GM06990 (cell line): ENCODE results near the gene KCNH5.

Experiments
- DNase-seq: peaks from one replicate; pipeline ENCODE4 v3.0.0-alpha.2; 2011; ENCODE audit not compliant: insufficient read length; ENCODE audit errors: extremely low read depth
- H3K27me3 ChIP-seq: replicated peaks from 2 replicates; pipeline ENCODE4 v1.6.0; 2011; ENCODE audit warnings: low read length; ENCODE audit not compliant: control insufficient read depth, insufficient read depth
- H3K36me3 ChIP-seq: 2 replicates; pipeline ENCODE4 v1.5.1; 2011; ENCODE audit warnings: low read length; ENCODE audit not compliant: control insufficient read depth, insufficient read depth
- H3K4me3 ChIP-seq: replicated peaks from 2 replicates; pipeline ENCODE4 v1.5.1; 2011; ENCODE audit warnings: low read depth, mild to moderate bottlenecking, control low read depth, low read length
- CTCF ChIP-seq: IDR thresholded peaks from 2 replicates; pipeline ENCODE4 v1.5.1; 2011; ENCODE audit warnings: low read length, control low read depth, mild to moderate bottlenecking, inconsistent platforms; ENCODE audit not compliant: insufficient read depth, poor library complexity, severe bottlenecking

Gene KCNH5

DNA sequence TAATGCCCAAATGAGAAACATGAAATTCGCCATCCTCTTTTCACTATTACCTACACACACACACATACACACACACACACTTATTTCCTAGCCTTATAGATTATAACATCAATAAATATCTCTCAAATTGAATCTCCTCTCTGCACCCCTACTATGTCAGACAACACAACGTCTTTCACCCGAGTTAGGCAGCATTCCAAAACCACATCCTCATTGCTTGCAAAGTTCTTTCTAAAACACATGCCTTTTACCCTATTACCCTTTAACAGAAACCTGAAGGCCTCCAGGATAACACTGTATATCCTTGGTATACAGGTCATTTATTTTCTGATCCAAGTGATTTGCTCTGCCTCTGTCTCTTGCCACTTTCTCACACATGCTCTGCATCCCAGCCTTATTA lies 56.3 kb downstream of the KCNH5 start:
- no peak for DNase-seq

GRCh38 chr14:62983821-62984220 lies 61.4 kb downstream of the KCNH5 start:
- Histone ChIP-seq H3K4me3 (no peak overlapping the region), H3K36me3 (no peaks in the 10 kb centered on the region), H3K27me3 (no peaks in the 10 kb centered on the region; the same call in 1 of the 2 replicates)
- no peak for DNase-seq
- no peak for TF ChIP-seq CTCF

More for the DNA sequence above, 56.3 kb downstream of the KCNH5 start:
- no peaks in the 10 kb centered on the region for H3K36me3 ChIP-seq
- no peak overlapping the region for H3K4me3 ChIP-seq
- H3K27me3 ChIP-seq: no peaks in the 10 kb centered on the region
- no peak for TF ChIP-seq CTCF

DNA sequence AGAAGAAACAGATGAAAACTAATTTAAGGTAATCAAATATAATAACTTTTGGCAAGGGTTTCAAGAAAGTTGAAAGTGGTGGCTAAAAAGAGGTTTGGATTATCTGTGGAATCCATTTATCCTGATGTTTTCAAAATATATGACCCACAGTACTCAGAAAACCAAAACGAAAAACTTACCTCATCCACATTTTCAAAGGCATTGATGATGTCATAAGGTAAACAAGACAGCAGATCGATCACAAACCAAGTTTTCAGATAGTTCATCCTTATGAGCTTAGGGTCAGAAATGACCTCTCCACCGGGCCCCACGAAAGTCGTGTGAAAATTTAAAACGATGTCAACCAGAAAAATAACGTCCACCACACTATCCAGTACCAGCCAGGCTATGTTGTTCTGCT lies 64.6 kb downstream of the KCNH5 start:
- TF ChIP-seq CTCF: no peak
- H3K36me3 ChIP-seq: no peaks in the 10 kb centered on the region
- H3K4me3 ChIP-seq: no peak overlapping the region
- no peaks in the 10 kb centered on the region; the same call in 1 of the 2 replicates for H3K27me3 ChIP-seq
- no peak for DNase-seq

DNA sequence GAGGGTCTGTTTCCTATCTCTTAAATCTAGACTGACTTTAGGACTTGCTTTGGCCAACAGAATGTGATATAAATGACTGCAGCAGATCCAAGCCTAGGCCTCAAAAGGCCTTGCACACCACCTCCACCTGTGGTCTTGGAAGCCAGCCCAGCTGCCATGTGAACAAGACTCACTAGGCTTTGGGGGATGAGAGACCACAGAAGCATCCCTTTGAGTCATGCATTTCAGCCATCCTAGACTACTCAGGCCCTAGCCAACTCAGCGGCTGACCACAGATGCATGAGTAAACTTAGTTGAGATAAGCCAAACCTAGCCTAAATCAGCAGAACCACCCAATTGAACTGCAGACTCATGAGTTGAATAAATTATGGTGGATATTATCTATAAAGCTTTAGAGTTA lies 87.7 kb downstream of the KCNH5 start:
- no peaks in the 10 kb centered on the region; the same call in 1 of the 2 replicates for H3K27me3 ChIP-seq
- H3K36me3 ChIP-seq: no peaks in the 10 kb centered on the region
- no peak for DNase-seq
- no peak overlapping the region for H3K4me3 ChIP-seq
- no peak for TF ChIP-seq CTCF

DNA sequence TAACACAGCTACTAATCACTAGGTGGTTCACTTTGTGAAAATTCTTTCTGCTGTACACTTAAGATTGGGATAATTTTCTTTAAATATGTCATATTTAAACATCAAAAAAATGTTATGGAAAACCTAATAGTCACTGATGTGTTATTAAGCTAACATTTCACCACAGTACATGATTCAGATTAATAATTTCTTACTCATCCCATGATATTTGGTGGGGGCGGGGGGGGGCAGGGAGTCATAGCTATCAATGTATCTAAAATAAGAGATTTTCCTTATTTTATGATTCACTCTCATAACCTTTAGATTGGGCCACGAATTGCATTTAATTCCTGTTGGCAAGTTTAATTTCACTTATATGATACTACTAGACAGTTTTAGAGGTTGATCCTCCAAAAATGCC lies 88.8 kb downstream of the KCNH5 start:
- no peak overlapping the region for H3K4me3 ChIP-seq
- H3K27me3 ChIP-seq: no peaks in the 10 kb centered on the region; the same call in 1 of the 2 replicates
- DNase-seq: no peak
- TF ChIP-seq CTCF: no peak
- H3K36me3 ChIP-seq: no peaks in the 10 kb centered on the region

GRCh38 chr14:62954165-62954564 lies 91.1 kb downstream of the KCNH5 start:
- H3K4me3 ChIP-seq: no peak overlapping the region
- DNase-seq: no peak
- no peak for TF ChIP-seq CTCF

More at GRCh38 chr14:62954165-62954564, 91.1 kb downstream of the KCNH5 start:
- Histone ChIP-seq H3K36me3 (no peaks in the 10 kb centered on the region), H3K27me3 (no peaks in the 10 kb centered on the region; the same call in 1 of the 2 replicates)
